ENCODE data around the gene CAMTA1.

GRCh38 chr1:7786795-7787194 lies 1001.5 kb downstream of the CAMTA1 start:
- TF ChIP-seq CTCF (IDR thresholded peaks at IDR 0.05; ENCODE audit: poor library complexity, severe bottlenecking) (no peak), REST (IDR thresholded peaks at IDR 0.05; ENCODE audit: borderline replicate concordance) (no peak), EZH2 (IDR thresholded peaks at IDR 0.05; ENCODE audit: borderline replicate concordance, insufficient read depth, low read length, poor library complexity, severe bottlenecking) (no peak)

Measured in neural cell (in vitro differentiated cells).